ENCODE results near the gene NUP85.

DNA sequence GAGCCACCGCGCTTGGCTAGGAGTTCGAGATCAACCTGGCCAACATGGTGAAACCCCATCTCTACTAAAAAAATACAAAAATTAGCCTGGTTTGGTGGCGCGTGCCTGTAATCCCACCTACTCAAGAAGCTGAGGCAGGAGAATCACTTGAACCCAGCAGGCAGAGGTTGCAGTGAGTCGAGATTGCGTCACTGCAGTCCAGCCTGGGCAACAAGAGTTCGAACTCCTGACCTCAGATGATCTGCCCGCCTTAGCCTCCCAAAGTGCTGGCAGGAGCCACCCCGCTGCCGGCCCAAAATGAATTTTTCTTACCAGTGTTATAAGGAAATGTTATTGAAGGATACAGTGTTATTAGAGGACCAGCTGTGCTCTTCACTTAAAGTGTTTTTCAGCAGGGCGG, 2.3 kb downstream of the NUP85 start:
- TF ChIP-seq, protein P1, sequence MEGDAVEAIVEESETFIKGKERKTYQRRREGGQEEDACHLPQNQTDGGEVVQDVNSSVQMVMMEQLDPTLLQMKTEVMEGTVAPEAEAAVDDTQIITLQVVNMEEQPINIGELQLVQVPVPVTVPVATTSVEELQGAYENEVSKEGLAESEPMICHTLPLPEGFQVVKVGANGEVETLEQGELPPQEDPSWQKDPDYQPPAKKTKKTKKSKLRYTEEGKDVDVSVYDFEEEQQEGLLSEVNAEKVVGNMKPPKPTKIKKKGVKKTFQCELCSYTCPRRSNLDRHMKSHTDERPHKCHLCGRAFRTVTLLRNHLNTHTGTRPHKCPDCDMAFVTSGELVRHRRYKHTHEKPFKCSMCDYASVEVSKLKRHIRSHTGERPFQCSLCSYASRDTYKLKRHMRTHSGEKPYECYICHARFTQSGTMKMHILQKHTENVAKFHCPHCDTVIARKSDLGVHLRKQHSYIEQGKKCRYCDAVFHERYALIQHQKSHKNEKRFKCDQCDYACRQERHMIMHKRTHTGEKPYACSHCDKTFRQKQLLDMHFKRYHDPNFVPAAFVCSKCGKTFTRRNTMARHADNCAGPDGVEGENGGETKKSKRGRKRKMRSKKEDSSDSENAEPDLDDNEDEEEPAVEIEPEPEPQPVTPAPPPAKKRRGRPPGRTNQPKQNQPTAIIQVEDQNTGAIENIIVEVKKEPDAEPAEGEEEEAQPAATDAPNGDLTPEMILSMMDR (IDR thresholded peaks at IDR 0.05), result no peak
- TF ChIP-seq ELF1 (IDR thresholded peaks at IDR 0.05) (no peak), FOXM1 (IDR thresholded peaks at IDR 0.05; ENCODE audit: low read depth) (no peak), FOXJ3 (CRISPR knock-in tag; IDR thresholded peaks at IDR 0.05) (no peak), POLR2AphosphoS5 (IDR thresholded peaks at IDR 0.05; ENCODE audit: low read depth, low read length) (no peak), TAF1 (IDR thresholded peaks at IDR 0.05; ENCODE audit: borderline replicate concordance, low read depth, low read length) (no peak), GABPA (IDR thresholded peaks at IDR 0.05; ENCODE audit: low read depth) (no peak), EP300 (IDR thresholded peaks at IDR 0.05; ENCODE audit: borderline replicate concordance in 1 of 2, low read depth in 1 of 2, low read length in 1 of 2) (no peak), NRF1 (IDR thresholded peaks at IDR 0.05; ENCODE audit: low read depth, low read length) (no peak), MXI1 (IDR thresholded peaks at IDR 0.05; ENCODE audit: low read depth, low read length) (no peak)
- TF ChIP-seq, protein P2, sequence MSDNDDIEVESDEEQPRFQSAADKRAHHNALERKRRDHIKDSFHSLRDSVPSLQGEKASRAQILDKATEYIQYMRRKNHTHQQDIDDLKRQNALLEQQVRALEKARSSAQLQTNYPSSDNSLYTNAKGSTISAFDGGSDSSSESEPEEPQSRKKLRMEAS (IDR thresholded peaks at IDR 0.05; ENCODE audit: low read depth), result no peak
- TF ChIP-seq, protein P3, sequence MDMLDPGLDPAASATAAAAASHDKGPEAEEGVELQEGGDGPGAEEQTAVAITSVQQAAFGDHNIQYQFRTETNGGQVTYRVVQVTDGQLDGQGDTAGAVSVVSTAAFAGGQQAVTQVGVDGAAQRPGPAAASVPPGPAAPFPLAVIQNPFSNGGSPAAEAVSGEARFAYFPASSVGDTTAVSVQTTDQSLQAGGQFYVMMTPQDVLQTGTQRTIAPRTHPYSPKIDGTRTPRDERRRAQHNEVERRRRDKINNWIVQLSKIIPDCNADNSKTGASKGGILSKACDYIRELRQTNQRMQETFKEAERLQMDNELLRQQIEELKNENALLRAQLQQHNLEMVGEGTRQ (IDR thresholded peaks at IDR 0.05; ENCODE audit: borderline replicate concordance, low read depth, low read length), result no peak
- TF ChIP-seq, protein P4, sequence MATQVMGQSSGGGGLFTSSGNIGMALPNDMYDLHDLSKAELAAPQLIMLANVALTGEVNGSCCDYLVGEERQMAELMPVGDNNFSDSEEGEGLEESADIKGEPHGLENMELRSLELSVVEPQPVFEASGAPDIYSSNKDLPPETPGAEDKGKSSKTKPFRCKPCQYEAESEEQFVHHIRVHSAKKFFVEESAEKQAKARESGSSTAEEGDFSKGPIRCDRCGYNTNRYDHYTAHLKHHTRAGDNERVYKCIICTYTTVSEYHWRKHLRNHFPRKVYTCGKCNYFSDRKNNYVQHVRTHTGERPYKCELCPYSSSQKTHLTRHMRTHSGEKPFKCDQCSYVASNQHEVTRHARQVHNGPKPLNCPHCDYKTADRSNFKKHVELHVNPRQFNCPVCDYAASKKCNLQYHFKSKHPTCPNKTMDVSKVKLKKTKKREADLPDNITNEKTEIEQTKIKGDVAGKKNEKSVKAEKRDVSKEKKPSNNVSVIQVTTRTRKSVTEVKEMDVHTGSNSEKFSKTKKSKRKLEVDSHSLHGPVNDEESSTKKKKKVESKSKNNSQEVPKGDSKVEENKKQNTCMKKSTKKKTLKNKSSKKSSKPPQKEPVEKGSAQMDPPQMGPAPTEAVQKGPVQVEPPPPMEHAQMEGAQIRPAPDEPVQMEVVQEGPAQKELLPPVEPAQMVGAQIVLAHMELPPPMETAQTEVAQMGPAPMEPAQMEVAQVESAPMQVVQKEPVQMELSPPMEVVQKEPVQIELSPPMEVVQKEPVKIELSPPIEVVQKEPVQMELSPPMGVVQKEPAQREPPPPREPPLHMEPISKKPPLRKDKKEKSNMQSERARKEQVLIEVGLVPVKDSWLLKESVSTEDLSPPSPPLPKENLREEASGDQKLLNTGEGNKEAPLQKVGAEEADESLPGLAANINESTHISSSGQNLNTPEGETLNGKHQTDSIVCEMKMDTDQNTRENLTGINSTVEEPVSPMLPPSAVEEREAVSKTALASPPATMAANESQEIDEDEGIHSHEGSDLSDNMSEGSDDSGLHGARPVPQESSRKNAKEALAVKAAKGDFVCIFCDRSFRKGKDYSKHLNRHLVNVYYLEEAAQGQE (IDR thresholded peaks at IDR 0.05; ENCODE audit: low read depth, low read length), result no peak

Data from SK-N-SH (cell line).